GM19025 (cell line): Measurements from ENCODE around the gene ITCH.
"Not testable (repeated sequence)": the region's sequence is repeated elsewhere in the genome, so short reads cannot be mapped to it uniquely, and the experiment has no call there.

Experiments used
- ATAC-seq: cut with Tn5 transposase; IDR thresholded peaks from one replicate; pipeline ENCODE4 v1.9.1; 2021; ENCODE audit warnings: mild to moderate bottlenecking, low read depth, moderate library complexity; ENCODE audit not compliant: unreplicated experiment

The ITCH gene

DNA sequence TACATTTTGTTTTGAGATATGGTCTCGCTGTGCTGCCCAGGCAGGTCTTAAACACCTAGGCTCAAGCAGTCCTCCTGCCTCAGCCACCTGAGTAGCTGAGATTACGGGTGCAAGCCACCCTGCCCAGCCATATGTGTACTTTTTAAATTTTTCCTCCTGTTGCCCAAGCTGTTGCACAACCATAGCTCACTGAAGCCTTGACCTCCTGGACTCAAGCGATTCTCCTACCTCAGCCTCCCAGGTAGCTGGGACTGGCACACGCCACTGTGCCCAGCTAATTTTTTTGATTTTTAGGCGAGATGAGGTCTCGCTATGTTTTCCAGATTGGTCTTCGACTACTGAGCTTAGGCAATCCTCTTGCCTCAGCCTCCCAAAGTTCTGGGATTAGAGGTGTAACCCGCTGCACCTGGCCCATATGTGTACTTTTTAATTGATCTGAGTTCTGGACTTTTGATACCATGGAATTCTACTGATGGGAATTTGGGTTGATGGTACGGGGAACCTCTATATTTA is 44.9 kb downstream of the ITCH start:
- ATAC-seq = no peak

DNA sequence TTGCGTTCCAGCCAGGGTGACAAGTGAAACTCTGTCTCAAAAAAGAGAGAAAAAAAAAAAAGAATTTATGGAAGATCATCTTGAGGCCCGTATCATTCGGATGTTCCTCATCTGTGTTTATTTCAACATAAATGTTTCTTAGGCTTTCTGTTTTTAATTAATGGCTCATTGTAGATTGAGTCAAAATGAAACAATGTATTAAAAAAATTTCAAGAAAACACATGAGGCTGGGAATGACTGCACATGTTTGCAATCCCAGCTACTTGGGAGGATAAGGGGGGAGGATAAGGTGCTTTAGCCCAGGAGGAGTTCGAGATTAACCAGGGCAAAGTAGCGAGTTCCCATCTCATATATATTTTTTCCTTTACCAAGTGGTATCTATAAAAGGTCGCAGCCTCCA is 47.3 kb downstream of the ITCH start:
- ATAC-seq = no peak

GRCh38 chr20:34412453-34412852 is 49.4 kb downstream of the ITCH start:
- no peak for ATAC-seq

GRCh38 chr20:34414525-34414924 is 51.5 kb downstream of the ITCH start:
- ATAC-seq = not testable (repeated sequence)

- no peak for ATAC-seq
Observed at GRCh38 chr20:34415079-34415478, 52.0 kb downstream of the ITCH start.

GRCh38 chr20:34420146-34420545 is 57.1 kb downstream of the ITCH start:
- no peak for ATAC-seq

GRCh38 chr20:34420975-34421374 is 57.9 kb downstream of the ITCH start:
- no peak for ATAC-seq

DNA sequence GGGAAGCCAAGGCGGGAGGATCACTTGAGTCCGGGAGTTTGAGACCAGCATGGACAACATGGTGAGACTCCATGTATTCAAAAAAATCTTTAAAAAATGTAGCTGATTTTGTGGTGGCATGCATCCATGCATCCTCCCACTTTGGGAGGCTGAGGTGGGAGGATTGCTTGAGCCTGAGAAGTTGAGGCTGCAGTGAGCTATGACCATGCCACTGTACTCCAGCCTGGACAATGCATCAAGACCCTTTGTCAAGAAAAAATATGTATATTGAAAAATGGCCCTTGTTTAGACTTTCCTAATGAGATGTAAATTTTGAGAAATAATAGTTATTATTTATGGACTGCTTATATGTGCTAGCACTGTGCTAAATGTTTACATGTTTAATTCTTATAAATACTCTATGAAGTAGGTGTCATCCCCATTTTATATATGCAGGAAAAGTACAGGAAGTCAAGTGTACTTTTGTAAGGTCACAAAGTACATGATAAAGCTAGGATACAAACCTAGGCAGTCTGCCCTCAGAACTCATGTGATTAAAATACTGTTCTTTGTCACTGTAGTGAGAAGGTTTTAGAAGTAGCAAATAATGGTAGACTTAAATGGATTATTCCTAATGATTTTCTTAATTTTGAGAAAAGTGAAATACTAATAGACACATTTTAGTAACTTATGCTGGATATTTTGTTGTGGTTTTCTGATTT is 58.8 kb downstream of the ITCH start:
- ATAC-seq = no peak

DNA sequence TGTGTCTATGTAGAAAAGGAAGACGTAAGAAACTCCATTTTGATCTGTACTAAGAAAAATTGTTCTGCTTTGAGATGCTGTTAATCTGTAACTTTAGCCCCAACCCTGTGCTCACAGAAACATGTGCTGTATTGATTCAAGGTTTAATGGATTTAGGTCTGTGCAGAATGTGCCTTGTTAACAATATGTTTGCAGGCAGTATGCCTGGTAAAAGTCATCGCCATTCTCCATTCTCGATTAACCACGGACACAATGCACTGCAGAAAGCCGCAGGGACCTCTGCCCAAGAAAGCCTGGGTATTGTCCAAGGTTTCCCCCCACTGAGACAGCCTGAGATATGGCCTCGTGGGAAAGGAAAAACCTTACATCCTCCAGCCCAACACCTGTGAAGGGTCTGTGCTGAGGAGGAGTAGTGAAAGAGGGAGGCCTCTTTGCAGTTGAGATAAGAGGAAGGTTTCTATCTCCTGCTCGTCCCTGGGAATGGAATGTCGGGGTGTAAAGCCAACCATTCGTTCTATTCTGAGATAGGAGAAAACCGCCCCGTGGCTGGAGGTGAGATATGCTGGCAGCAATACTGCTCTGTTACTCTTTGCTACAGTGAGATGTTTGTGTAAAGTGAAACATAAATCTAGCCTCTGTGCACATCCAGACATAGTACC is 62.1 kb downstream of the ITCH start:
- not testable (repeated sequence) for ATAC-seq

- no peak for ATAC-seq
Observed at GRCh38 chr20:34426026-34426425, 63.0 kb downstream of the ITCH start.

DNA sequence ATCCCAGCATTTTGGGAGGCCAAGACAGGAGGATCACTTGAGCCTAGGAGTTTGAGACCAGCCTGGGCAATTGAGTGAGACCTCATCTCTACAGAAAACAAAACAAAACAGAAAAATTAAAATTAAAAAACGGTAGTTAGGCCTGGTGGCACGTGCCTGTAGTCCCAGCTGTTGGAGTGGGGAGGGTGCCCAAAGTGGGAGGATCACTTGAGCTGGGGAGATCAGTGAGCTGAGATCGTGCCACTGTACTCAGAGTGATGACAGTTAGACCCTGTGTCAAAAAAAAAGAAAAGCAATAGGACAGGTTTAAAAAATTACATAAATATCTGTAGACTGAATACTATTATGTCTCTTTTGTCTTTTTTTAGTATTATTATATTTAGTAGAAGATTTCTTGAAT is 64.3 kb downstream of the ITCH start:
- no peak for ATAC-seq

DNA sequence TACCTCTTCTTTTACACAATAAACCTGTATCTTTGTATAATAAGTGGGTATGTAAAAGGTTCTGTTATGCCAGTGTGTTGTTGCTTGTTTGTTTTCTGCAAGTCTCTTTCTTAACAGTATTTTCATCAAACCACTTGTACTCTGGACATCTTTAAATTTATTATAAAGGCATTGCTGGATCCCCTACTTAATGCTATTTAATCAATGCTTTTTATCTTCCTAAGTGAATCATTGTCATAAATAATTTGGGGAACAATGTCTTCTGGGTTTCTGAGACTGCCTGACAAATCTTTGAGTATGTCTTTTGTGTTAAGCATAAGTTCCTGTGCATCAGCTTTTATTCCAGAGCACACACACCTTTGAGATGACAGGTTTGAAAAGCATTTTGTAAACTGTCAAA is 64.7 kb downstream of the ITCH start:
- no peak for ATAC-seq

- ATAC-seq = no peak
Observed at GRCh38 chr20:34431168-34431567, 68.1 kb downstream of the ITCH start.

- not testable (repeated sequence) for ATAC-seq
Observed at GRCh38 chr20:34432663-34433062, 69.6 kb downstream of the ITCH start.

GRCh38 chr20:34433391-34433790 is 70.3 kb downstream of the ITCH start:
- no peak for ATAC-seq

DNA sequence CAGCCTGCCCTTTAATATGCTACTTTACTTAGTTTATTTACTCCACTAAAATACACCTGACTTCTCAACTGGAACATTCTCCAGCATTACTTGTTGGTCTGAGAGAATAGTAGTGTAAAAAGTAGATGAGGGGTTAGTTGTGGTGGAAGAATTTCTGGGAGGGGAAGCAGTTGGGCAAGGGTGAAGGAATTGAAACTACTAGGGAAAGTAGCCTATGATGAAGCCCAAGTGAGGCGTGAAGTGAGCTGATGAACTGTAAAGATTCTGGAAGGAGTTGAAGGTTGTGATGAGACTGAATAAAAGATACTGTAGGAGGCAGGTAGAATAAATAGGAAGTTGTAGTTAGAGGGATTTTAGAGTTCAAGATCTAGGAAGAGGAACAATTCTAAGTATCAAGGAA is 72.5 kb downstream of the ITCH start:
- no peak for ATAC-seq

GRCh38 chr20:34437330-34437986 is 74.4 kb downstream of the ITCH start:
- no peak for ATAC-seq

DNA sequence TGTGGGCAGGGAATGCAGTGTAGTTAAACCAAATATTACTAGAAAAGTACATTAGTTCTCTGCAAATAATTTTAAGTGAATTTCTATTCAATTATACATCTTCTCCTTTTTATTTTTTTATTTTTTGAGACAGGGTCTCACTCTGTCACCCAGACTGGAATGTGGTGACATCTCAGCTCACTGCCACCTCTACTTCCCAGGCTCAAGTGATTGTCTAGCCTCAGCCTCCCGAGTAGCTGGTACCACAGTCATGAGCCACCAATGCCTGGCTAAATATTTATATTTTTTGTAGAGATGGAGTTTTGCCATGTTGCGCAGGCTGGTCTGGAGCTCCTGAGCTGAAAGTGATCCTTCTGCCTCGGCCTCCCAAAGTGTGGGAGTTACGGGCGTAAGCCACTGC is 76.1 kb downstream of the ITCH start:
- ATAC-seq = no peak

GRCh38 chr20:34441423-34441822 is 78.3 kb downstream of the ITCH start:
- ATAC-seq = not testable (repeated sequence)

DNA sequence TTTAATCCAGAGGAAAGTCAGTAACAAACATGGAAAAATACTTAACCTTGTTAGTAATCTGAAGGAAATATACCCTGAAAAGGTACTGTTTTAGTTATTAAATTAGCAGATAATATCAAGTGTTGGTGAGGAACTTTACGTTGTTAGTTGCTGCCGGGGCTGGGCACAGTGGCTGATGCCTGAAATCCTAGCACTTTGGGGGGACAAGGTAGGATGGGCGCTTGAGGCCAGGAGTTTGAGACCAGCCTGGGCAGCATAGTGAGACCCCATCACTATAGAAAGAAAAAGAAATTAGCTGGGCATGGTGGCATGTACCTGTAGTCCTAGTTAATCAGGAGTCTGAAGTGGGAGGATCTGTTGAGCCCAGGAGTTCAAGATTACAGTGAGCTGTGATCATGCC is 80.5 kb downstream of the ITCH start:
- no peak for ATAC-seq

GRCh38 chr20:34445177-34446065 is 82.3 kb downstream of the ITCH start:
- no peak for ATAC-seq
